ENCODE results near the gene PDZD2.
"Not testable (repeated sequence)": the region's sequence is repeated elsewhere in the genome, so short reads cannot be mapped to it uniquely, and the experiment has no call there.

Gene PDZD2

DNA sequence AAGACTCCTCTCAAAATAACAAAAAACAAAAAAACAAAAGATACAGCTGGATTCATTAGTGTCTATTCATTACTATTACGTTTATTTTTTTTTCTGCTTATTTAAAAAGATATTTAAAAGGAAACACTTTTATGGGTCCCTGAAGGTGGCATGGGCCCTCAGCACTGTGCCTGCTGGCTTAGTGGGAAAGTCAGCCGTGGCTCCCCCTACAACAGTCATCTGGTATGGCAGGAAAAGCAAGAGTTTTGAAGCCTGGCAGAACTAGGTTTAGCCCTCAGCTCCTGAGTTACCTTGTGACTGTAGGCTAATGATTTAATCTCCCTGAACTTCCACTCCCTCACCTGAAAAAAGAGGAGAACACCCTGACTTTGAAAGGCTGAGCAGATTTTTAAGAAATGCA is 399.6 kb downstream of the PDZD2 start:
- Histone ChIP-seq H3K27me3 (ENCODE audit: insufficient read depth, low read length, poor library complexity, severe bottlenecking) (no peaks in the 10 kb centered on the region), H3K36me3 (ENCODE audit: insufficient read depth, low read length) (no peaks in the 10 kb centered on the region), H2AFZ (ENCODE audit: low read length) (no peak overlapping the region), H3K4me1 (ENCODE audit: insufficient read depth, low read length, poor library complexity, severe bottlenecking) (peaks cover 6% of the 10 kb centered on the region), H3K9me2 (replicated peaks; ENCODE audit: low read depth, low read length) (no peaks in the 10 kb centered on the region), H3K9me3 (ENCODE audit: insufficient read depth, low read depth, low read length) (no peaks in the 10 kb centered on the region), H3K9ac (ENCODE audit: low read depth, low read length, poor library complexity, severe bottlenecking) (no peak overlapping the region), H3K4me2 (ENCODE audit: low read depth, low read length, poor library complexity, severe bottlenecking) (no peak overlapping the region), H3K79me2 (ENCODE audit: insufficient read depth, low read length) (no peaks in the 10 kb centered on the region), H3K4me3 (ENCODE audit: low read length, poor library complexity, severe bottlenecking) (no peak overlapping the region), H3F3A (ENCODE audit: low read depth) (0 out of 2 replicates have a peak, but pooled peaks cover 2% of the 10 kb centered on the region), H4K20me1 (ENCODE audit: insufficient read depth, low read length, poor library complexity, severe bottlenecking) (no peaks in the 10 kb centered on the region)
- no peak for TF ChIP-seq EZH2phosphoT487 (IDR thresholded peaks at IDR 0.05; ENCODE audit: borderline replicate concordance)
- TF ChIP-seq, protein P1, sequence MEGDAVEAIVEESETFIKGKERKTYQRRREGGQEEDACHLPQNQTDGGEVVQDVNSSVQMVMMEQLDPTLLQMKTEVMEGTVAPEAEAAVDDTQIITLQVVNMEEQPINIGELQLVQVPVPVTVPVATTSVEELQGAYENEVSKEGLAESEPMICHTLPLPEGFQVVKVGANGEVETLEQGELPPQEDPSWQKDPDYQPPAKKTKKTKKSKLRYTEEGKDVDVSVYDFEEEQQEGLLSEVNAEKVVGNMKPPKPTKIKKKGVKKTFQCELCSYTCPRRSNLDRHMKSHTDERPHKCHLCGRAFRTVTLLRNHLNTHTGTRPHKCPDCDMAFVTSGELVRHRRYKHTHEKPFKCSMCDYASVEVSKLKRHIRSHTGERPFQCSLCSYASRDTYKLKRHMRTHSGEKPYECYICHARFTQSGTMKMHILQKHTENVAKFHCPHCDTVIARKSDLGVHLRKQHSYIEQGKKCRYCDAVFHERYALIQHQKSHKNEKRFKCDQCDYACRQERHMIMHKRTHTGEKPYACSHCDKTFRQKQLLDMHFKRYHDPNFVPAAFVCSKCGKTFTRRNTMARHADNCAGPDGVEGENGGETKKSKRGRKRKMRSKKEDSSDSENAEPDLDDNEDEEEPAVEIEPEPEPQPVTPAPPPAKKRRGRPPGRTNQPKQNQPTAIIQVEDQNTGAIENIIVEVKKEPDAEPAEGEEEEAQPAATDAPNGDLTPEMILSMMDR (conservative IDR thresholded peaks at IDR 0.05; ENCODE audit: low read length): peak; percentile 36

DNA sequence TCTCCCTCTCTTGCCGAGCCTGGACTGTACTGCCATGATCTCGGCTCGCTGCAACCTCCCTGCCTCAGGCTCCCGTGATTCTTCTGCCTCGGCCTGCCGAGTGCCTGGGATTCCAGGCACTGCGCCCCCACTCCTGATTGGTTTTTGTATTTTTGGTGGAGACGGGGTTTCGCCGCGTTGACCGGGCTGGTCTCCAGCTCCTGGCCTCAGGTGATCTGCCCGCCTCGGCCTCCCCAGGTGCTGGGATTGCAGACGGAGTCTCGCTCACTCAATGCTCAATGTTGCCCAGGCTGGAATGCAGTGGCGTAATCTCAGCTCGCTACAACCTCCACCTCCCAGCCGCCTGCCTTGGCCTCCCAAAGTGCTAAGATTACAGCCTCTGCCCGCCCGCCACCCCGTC is 400.2 kb downstream of the PDZD2 start:
- H3K4me2 ChIP-seq (ENCODE audit: low read depth, low read length, poor library complexity, severe bottlenecking); H3K27me3 ChIP-seq (ENCODE audit: insufficient read depth, low read length, poor library complexity, severe bottlenecking); H3K9ac ChIP-seq (ENCODE audit: low read depth, low read length, poor library complexity, severe bottlenecking); H3K36me3 ChIP-seq (ENCODE audit: insufficient read depth, low read length); H3K4me3 ChIP-seq (ENCODE audit: low read length, poor library complexity, severe bottlenecking); H2AFZ ChIP-seq (ENCODE audit: low read length); H3K4me1 ChIP-seq (ENCODE audit: insufficient read depth, low read length, poor library complexity, severe bottlenecking); H3F3A ChIP-seq (ENCODE audit: low read depth); H4K20me1 ChIP-seq (ENCODE audit: insufficient read depth, low read length, poor library complexity, severe bottlenecking); H3K9me2 ChIP-seq (replicated peaks; ENCODE audit: low read depth, low read length); H3K79me2 ChIP-seq (ENCODE audit: insufficient read depth, low read length); H3K9me3 ChIP-seq (ENCODE audit: insufficient read depth, low read depth, low read length): not testable (repeated sequence)

DNA sequence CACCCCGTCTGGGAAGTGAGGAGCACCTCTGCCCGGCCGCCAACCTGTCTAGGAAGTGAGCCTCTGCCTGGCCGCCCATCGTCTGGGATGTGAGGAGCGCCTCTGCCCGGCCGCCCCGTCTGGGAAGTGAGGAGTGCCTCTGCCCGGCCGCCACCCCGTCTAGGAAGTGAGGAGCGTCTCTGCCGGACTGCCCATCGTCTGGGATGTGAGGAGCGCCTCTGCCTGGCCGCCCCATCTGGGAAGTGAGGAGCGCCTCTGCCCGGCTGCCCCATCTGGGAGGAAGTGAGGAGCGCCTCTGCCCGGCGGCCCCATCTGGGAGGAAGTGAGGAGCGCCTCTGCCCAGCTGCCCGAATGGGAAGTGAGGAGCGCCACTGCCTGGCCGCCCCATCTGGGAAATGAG is 400.7 kb downstream of the PDZD2 start:
- not testable (repeated sequence) for H3K36me3 ChIP-seq (ENCODE audit: insufficient read depth, low read length); H3K9me2 ChIP-seq (replicated peaks; ENCODE audit: low read depth, low read length); H3K79me2 ChIP-seq (ENCODE audit: insufficient read depth, low read length); H3K4me1 ChIP-seq (ENCODE audit: insufficient read depth, low read length, poor library complexity, severe bottlenecking); H2AFZ ChIP-seq (ENCODE audit: low read length); H3K27me3 ChIP-seq (ENCODE audit: insufficient read depth, low read length, poor library complexity, severe bottlenecking); H4K20me1 ChIP-seq (ENCODE audit: insufficient read depth, low read length, poor library complexity, severe bottlenecking); H3K9me3 ChIP-seq (ENCODE audit: insufficient read depth, low read depth, low read length); H3K9ac ChIP-seq (ENCODE audit: low read depth, low read length, poor library complexity, severe bottlenecking); H3K4me2 ChIP-seq (ENCODE audit: low read depth, low read length, poor library complexity, severe bottlenecking); H3F3A ChIP-seq (ENCODE audit: low read depth); H3K4me3 ChIP-seq (ENCODE audit: low read length, poor library complexity, severe bottlenecking)

DNA sequence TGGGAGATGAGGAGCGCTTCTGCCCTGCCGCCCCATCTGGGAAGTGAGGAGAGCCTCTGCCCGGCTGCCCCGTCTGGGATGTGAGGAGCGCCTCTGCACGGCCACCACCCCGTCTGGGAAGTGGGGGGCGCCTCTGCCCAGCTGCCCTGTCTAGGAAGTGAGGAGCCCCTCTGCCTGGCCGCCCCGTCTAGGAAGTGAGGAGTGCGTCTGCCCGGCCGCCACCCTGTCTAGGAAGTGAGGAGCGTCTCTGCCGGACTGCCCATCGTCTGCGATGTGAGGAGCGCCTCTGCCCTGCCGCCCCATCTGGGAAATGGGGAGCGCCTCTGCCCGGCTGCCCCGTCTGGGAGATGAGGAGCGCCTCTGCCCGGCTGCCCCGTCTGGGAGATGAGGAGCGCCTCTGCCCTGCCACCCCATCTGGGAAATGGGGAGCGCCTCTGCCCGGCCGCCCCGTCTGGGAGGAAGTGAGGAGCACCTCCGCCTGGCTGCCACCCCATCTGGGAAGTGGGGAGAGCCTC is 401.3 kb downstream of the PDZD2 start:
- H3K79me2 ChIP-seq (ENCODE audit: insufficient read depth, low read length); H3K36me3 ChIP-seq (ENCODE audit: insufficient read depth, low read length); H3K4me2 ChIP-seq (ENCODE audit: low read depth, low read length, poor library complexity, severe bottlenecking); H3F3A ChIP-seq (ENCODE audit: low read depth); H4K20me1 ChIP-seq (ENCODE audit: insufficient read depth, low read length, poor library complexity, severe bottlenecking); H3K9me3 ChIP-seq (ENCODE audit: insufficient read depth, low read depth, low read length); H2AFZ ChIP-seq (ENCODE audit: low read length); H3K27me3 ChIP-seq (ENCODE audit: insufficient read depth, low read length, poor library complexity, severe bottlenecking); H3K9me2 ChIP-seq (replicated peaks; ENCODE audit: low read depth, low read length); H3K4me3 ChIP-seq (ENCODE audit: low read length, poor library complexity, severe bottlenecking); H3K9ac ChIP-seq (ENCODE audit: low read depth, low read length, poor library complexity, severe bottlenecking); H3K4me1 ChIP-seq (ENCODE audit: insufficient read depth, low read length, poor library complexity, severe bottlenecking): not testable (repeated sequence)

DNA sequence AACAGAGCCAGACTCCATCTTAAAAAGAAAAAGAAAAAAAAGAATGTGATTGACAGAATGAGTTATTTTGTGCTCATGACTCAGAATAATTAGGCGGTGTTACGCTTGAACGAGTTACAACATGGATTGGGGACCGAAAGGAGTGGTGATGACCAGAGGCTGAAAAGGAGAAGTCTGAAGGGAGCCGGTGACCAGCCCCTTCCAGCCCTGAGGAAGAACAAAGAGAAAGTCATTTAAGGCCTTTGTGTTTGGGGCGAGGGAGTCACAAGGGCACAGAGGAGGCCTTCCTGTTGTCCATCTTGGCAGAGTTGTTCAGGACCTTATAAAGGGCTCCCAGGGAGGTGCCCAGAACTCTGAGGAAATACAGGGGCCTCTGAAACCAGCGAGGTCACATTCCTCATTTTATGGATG is 403.6 kb downstream of the PDZD2 start:
- Histone ChIP-seq H3K4me2 (ENCODE audit: low read depth, low read length, poor library complexity, severe bottlenecking) (no peak overlapping the region), H4K20me1 (ENCODE audit: insufficient read depth, low read length, poor library complexity, severe bottlenecking) (no peaks in the 10 kb centered on the region), H3K9me2 (replicated peaks; ENCODE audit: low read depth, low read length) (no peaks in the 10 kb centered on the region), H3K79me2 (ENCODE audit: insufficient read depth, low read length) (no peaks in the 10 kb centered on the region), H3K4me3 (ENCODE audit: low read length, poor library complexity, severe bottlenecking) (no peak overlapping the region), H3F3A (ENCODE audit: low read depth) (no peaks in the 10 kb centered on the region), H3K27me3 (ENCODE audit: insufficient read depth, low read length, poor library complexity, severe bottlenecking) (no peaks in the 10 kb centered on the region), H3K4me1 (ENCODE audit: insufficient read depth, low read length, poor library complexity, severe bottlenecking) (no peaks in the 10 kb centered on the region), H3K9ac (ENCODE audit: low read depth, low read length, poor library complexity, severe bottlenecking) (no peak overlapping the region), H3K36me3 (ENCODE audit: insufficient read depth, low read length) (no peaks in the 10 kb centered on the region), H2AFZ (ENCODE audit: low read length) (no peak overlapping the region), H3K9me3 (ENCODE audit: insufficient read depth, low read depth, low read length) (no peaks in the 10 kb centered on the region)
- TF ChIP-seq EZH2phosphoT487 (IDR thresholded peaks at IDR 0.05; ENCODE audit: borderline replicate concordance): no peak
- TF ChIP-seq, protein P1 (conservative IDR thresholded peaks at IDR 0.05; ENCODE audit: low read length): no peak

Measured in Loucy (cell line).